ENCODE measurements around the gene HTR4.

Gene HTR4

DNA sequence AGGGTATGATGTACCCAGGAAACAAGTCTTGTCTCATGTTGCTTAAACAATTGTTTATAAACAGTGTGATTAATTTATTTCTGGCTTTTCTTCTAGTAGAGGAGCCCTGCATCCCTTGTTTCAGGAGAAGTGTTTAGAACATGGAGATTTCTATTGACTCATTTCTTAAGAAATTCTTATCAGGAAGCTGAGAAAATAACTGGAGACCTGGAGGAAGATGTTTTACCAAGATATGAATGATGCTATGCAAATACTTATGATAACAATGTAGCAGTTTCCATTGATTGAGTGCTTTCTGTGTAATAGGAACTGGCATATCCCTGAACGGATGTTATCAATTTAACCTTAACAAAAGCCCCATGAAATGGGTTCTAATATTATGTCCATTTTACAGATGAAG, 162.0 kb downstream of the HTR4 start:
- Histone ChIP-seq H3K27me3 (replicated peaks; ENCODE audit: insufficient read depth, low read length) (no peaks in the 10 kb centered on the region), H2AFZ (ENCODE audit: low read length) (no peak overlapping the region), H3K9me2 (replicated peaks; ENCODE audit: insufficient read depth, low read length) (no peaks in the 10 kb centered on the region), H3K36me3 (replicated peaks; ENCODE audit: insufficient read depth, low read length) (no peaks in the 10 kb centered on the region), H3K79me2 (ENCODE audit: low read length) (no peaks in the 10 kb centered on the region), H3K4me1 (ENCODE audit: low read length) (no peaks in the 10 kb centered on the region), H3K9ac (ENCODE audit: low read length) (no peak overlapping the region), H3K9me3 (replicated peaks; ENCODE audit: insufficient read depth, low read length) (no peaks in the 10 kb centered on the region), H4K20me1 (ENCODE audit: insufficient read depth, low read length) (no peaks in the 10 kb centered on the region), H3K27ac (ENCODE audit: low read length) (no peak overlapping the region), H3F3A (ENCODE audit: insufficient read depth, low read length) (no peaks in the 10 kb centered on the region), H3K4me2 (ENCODE audit: low read depth, low read length) (no peak overlapping the region), H3K4me3 (ENCODE audit: low read length) (no peak overlapping the region)
- no peak for DNase-seq
- TF ChIP-seq CTCF (IDR thresholded peaks at IDR 0.05; ENCODE audit: low read length) (no peak), EZH2 (optimal IDR thresholded peaks at IDR 0.05; ENCODE audit: low read depth, low read length) (no peak), EZH2phosphoT487 (IDR thresholded peaks at IDR 0.05; ENCODE audit: low read length) (no peak)

DNA sequence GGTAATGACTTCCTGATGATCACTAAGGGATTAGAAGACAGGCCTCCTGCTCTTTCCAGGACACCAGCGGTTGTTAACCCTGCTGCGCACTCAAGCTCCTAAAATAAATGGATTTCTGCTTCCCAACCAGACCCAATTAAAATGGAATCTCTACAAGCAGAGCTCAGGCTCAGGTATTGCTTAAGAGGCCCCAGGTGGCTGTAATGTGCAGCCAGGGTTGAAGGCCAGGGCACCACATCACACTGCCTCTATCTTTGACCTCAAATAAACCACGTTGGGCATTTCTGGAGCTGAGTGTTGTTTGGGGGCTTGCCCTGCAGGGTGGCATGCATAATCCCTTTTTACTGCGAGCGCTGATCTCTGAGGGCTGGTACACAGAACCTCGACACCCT, 162.5 kb downstream of the HTR4 start:
- no peak overlapping the region for H3K27ac ChIP-seq (ENCODE audit: low read length)
- TF ChIP-seq EZH2 (optimal IDR thresholded peaks at IDR 0.05; ENCODE audit: low read depth, low read length), result no peak
- no peak for TF ChIP-seq CTCF (IDR thresholded peaks at IDR 0.05; ENCODE audit: low read length)
- no peak for TF ChIP-seq EZH2phosphoT487 (IDR thresholded peaks at IDR 0.05; ENCODE audit: low read length)
- H3K9ac ChIP-seq (ENCODE audit: low read length), result no peak overlapping the region
- H3K4me1 ChIP-seq (ENCODE audit: low read length), result no peaks in the 10 kb centered on the region
- H3K9me3 ChIP-seq (replicated peaks; ENCODE audit: insufficient read depth, low read length), result no peaks in the 10 kb centered on the region
- H3K4me3 ChIP-seq (ENCODE audit: low read length), result no peak overlapping the region
- H3K9me2 ChIP-seq (replicated peaks; ENCODE audit: insufficient read depth, low read length), result no peaks in the 10 kb centered on the region
- no peaks in the 10 kb centered on the region for H3F3A ChIP-seq (ENCODE audit: insufficient read depth, low read length)
- no peak overlapping the region for H2AFZ ChIP-seq (ENCODE audit: low read length)
- no peaks in the 10 kb centered on the region for H4K20me1 ChIP-seq (ENCODE audit: insufficient read depth, low read length)
- no peaks in the 10 kb centered on the region for H3K36me3 ChIP-seq (replicated peaks; ENCODE audit: insufficient read depth, low read length)
- no peak for DNase-seq
- H3K79me2 ChIP-seq (ENCODE audit: low read length), result no peaks in the 10 kb centered on the region
- no peak overlapping the region for H3K4me2 ChIP-seq (ENCODE audit: low read depth, low read length)
- no peaks in the 10 kb centered on the region for H3K27me3 ChIP-seq (replicated peaks; ENCODE audit: insufficient read depth, low read length)

DNA sequence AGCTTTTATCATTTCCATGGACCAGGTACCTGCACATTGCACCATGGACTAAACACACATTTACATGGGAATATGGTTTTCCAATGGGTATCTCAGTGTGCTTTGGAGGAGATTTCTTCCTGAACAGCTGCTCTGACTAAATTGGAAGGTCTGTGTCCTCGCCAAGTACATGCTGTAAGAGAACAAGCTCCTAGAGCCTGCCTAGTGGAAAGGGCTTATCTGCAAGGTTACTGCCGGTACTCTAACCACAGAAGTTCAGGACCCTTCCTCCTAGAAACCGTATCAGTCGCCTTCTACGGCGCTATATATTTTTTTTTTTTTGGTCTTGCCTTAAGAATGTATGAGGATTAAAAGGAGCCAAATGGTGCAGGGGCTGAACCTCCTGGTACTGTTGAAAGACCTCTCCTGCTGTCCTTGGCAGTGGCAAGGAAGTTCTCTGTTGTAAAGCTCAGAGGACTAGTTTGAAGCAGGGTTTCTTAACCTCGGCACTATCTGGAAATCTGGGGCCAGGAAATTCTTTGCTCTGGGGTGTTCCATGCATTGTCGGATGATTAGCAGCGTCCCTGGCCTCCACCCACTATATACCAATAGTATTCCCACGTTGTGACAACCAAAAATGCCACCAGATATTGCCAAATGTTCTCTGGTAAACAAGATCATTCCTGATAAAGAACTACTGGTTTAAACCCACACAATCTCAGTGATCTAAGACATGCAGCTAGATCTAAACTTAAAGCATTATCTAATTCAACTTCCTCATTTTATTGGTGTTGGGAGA, 163.1 kb downstream of the HTR4 start:
- H3K27ac ChIP-seq (ENCODE audit: low read length), result no peak overlapping the region
- H3K27me3 ChIP-seq (replicated peaks; ENCODE audit: insufficient read depth, low read length), result no peaks in the 10 kb centered on the region
- no peaks in the 10 kb centered on the region for H3F3A ChIP-seq (ENCODE audit: insufficient read depth, low read length)
- H3K4me1 ChIP-seq (ENCODE audit: low read length), result no peaks in the 10 kb centered on the region
- TF ChIP-seq EZH2 (optimal IDR thresholded peaks at IDR 0.05; ENCODE audit: low read depth, low read length) (no peak), EZH2phosphoT487 (IDR thresholded peaks at IDR 0.05; ENCODE audit: low read length) (no peak), CTCF (IDR thresholded peaks at IDR 0.05; ENCODE audit: low read length) (no peak)
- DNase-seq, result no peak
- H4K20me1 ChIP-seq (ENCODE audit: insufficient read depth, low read length), result no peaks in the 10 kb centered on the region
- H3K79me2 ChIP-seq (ENCODE audit: low read length), result no peaks in the 10 kb centered on the region
- no peak overlapping the region for H3K4me2 ChIP-seq (ENCODE audit: low read depth, low read length)
- no peak overlapping the region for H3K9ac ChIP-seq (ENCODE audit: low read length)
- no peak overlapping the region for H2AFZ ChIP-seq (ENCODE audit: low read length)
- no peaks in the 10 kb centered on the region for H3K9me2 ChIP-seq (replicated peaks; ENCODE audit: insufficient read depth, low read length)
- no peak overlapping the region for H3K4me3 ChIP-seq (ENCODE audit: low read length)
- H3K36me3 ChIP-seq (replicated peaks; ENCODE audit: insufficient read depth, low read length), result no peaks in the 10 kb centered on the region
- no peaks in the 10 kb centered on the region for H3K9me3 ChIP-seq (replicated peaks; ENCODE audit: insufficient read depth, low read length)
